Fibroblast of villous mesenchyme (primary cell): ENCODE data around the gene CHERP. TPM values are rescaled to one million over a fixed set of nuclear protein-coding genes. Genes with fewer than 3 reads are reported as not detected.
"Not testable (repeated sequence)": the region's sequence is repeated elsewhere in the genome, so short reads cannot be mapped to it uniquely, and the experiment has no call there.

Source experiments
- DNase-seq: peaks from one replicate; pipeline ENCODE4 v3.0.0-alpha.2; 2010; ENCODE audit warnings: low read depth
- H3K4me3 ChIP-seq: 2 replicates; pipeline ENCODE4 v1.5.1; 2011; ENCODE audit warnings: low read depth, mild to moderate bottlenecking, low read length
- small RNA-seq: library from RNA; depleted of rRNA; stranded (forward); fragments of <200 nt; gene quantifications from one replicate; pipeline ENCODE3, GENCODE V24; 2012
- total RNA-seq: library from RNA; depleted of rRNA; stranded (reverse); fragments of >200 nt; gene quantifications from 2 replicates; pipeline ENCODE4 v1.2.3, GENCODE V29; 2012
- TF ChIP-seq, protein P1 (sequence below): IDR thresholded peaks from 2 replicates; pipeline ENCODE4 v1.5.1; 2012; ENCODE audit warnings: low read depth, mild to moderate bottlenecking, low read length; ENCODE audit not compliant: insufficient read depth

The CHERP gene
- total RNA-seq, 1 donor, result 6.5 TPM

DNA sequence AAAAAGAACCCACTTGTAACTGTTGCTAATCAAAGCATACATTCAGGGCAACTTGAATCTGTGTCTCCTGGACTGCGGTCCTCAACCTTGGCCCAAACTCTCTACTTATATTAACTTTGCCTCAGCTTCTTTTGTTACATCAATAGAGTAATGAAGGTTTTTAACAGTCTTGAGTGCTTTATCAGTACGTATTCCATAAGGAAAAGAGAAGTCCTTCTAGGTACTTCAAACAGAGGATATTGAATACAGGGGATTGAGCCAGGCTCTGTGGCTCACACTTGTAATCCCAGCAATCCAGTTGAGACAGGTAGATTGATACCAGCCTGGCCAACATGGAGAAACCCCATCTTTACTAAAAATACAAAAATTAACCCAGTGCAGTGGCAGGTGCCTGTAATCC, 69.2 kb downstream of the CHERP start:
- DNase-seq, result no peak
- TF ChIP-seq, protein P1, sequence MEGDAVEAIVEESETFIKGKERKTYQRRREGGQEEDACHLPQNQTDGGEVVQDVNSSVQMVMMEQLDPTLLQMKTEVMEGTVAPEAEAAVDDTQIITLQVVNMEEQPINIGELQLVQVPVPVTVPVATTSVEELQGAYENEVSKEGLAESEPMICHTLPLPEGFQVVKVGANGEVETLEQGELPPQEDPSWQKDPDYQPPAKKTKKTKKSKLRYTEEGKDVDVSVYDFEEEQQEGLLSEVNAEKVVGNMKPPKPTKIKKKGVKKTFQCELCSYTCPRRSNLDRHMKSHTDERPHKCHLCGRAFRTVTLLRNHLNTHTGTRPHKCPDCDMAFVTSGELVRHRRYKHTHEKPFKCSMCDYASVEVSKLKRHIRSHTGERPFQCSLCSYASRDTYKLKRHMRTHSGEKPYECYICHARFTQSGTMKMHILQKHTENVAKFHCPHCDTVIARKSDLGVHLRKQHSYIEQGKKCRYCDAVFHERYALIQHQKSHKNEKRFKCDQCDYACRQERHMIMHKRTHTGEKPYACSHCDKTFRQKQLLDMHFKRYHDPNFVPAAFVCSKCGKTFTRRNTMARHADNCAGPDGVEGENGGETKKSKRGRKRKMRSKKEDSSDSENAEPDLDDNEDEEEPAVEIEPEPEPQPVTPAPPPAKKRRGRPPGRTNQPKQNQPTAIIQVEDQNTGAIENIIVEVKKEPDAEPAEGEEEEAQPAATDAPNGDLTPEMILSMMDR, result no peak
- H3K4me3 ChIP-seq, result no peak overlapping the region

DNA sequence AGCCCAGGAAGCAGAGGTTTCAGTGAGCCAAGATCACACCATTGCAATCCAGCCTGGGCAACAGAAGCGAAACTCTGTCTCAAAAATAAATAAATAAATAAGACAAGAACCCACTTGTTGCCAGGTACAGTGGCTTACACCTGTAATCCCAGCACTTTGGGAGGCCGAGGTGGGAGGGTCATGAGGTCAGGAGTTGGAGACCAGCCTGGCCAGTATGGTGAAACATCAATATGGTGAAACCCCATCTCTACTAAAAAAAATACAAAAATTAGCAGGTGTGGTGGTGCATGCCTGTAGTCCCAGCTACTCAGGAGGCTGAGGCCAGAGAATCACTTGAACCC, 69.7 kb downstream of the CHERP start:
- DNase-seq, result not testable (repeated sequence)
- H3K4me3 ChIP-seq, result peak overlapping the region; percentile 67

DNA sequence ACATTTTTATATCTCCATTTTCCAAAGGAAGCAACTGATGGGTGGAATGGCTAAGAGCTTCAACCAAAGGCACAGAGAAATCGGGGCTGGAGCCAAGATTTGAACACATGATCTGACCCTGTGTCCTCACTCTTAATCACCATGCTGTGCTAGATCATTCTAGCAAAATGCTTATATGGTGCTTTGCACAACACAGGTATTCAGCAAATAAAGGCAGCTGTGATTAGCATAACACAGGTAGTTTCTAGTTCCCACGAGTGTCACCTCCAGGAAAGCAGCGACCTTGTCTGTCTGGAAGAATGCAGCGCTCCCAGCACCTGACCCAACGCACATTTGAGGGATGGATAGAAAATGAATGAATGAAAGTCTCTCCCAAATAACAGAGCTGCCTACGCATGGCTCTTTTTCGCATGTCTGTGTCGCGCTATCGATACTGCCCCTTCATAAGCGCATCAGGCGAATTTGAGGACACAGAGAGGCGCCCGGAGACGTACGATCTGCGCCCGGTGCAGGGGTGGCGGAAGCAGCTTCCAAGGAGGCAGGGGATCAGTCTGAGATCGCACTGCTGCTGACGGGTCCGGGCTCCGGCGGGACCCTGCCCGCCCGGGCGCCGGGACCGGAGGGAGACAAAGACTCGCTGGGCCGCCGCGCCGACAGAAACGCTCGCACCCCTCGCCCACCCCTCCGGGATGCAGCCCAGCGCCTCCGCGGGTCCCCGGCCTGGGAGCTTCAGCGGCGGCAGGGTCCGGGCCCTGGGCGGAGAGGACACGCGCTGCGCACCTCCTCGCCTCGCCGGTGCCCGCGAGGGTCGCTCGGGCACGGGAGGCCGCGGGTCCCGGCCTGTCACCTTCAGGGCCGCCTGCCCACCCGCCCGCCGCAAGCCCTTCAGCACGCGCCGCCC, 71.1 kb downstream of the CHERP start:
- H3K4me3 ChIP-seq, result peak overlapping the region; percentile 81
- TF ChIP-seq, protein P1, result no peak
- DNase-seq, result no peak

- DNase-seq, result no peak
- peak overlapping the region; percentile 81 for H3K4me3 ChIP-seq
- TF ChIP-seq, protein P1, result no peak
Observed at GRCh38 chr19:16470541-16470910, 71.7 kb downstream of the CHERP start.

Small RNAs within 50 kb of the gene (small RNA-seq; reads per million reads assigned to genes)
- not detected for gene RN7SL146P

Other genes starting within 250 kb of the CHERP start
- 3.0 and 6.8 TPM in 2 replicates for gene KLF2, start 217.6 kb downstream of the CHERP start, total RNA-seq
- 16.1 and 18.6 TPM in 2 replicates for gene EPS15L1, start 70.5 kb downstream of the CHERP start, total RNA-seq
- gene CALR3, start 46.3 kb downstream of the CHERP start, total RNA-seq, result not detected in 2 replicates
- 4.2 and 6.0 TPM in 2 replicates for gene C19orf44, start 46.0 kb downstream of the CHERP start, total RNA-seq
- 32.5 and 46.2 TPM in 2 replicates for gene SLC35E1, start 30.0 kb upstream of the CHERP start, total RNA-seq
- gene MED26, start 85.8 kb upstream of the CHERP start, total RNA-seq, result 5.2 and 7.3 TPM in 2 replicates
- 60.6 and 68.7 TPM in 2 replicates for gene SMIM7, start 117.7 kb upstream of the CHERP start, total RNA-seq
- gene TMEM38A, start 118.7 kb upstream of the CHERP start, total RNA-seq, result 1.3 and 2.2 TPM in 2 replicates
- not detected in 2 replicates for gene NWD1, start 177.4 kb upstream of the CHERP start, total RNA-seq